PFSK-1 (cell line): Measurements from ENCODE around the gene ELMOD3.

Source experiments
- POLR2AphosphoS5 ChIP-seq: IDR thresholded peaks from 2 replicates; pipeline ENCODE4 v1.6.1; 2012; ENCODE audit warnings: low read depth, mild to moderate bottlenecking, control low read depth, low read length, moderate library complexity
- SIN3A ChIP-seq: IDR thresholded peaks from 2 replicates; pipeline ENCODE4 v1.6.1; 2012; ENCODE audit warnings: mild to moderate bottlenecking, low read length, moderate library complexity, borderline replicate concordance; ENCODE audit not compliant: insufficient read depth
- TAF1 ChIP-seq: IDR thresholded peaks from 2 replicates; pipeline ENCODE4 v1.6.1; 2012; ENCODE audit warnings: low read length, control low read depth, borderline replicate concordance; ENCODE audit not compliant: insufficient read depth
- TF ChIP-seq, protein P1 (sequence below), 2 experiments: IDR thresholded peaks; 2 replicates each; pipeline versions ENCODE4 v1.6.1 to v1.8.0; 2011 to 2012; ENCODE audit warnings: low read depth in 2 of 2, low read length in 2 of 2, control low read depth in 1 of 2, inconsistent platforms in 1 of 2, mild to moderate bottlenecking in 1 of 2, moderate library complexity in 1 of 2; ENCODE audit not compliant: insufficient read depth in 1 of 2

- TF ChIP-seq TAF1 (no peak), SIN3A (no peak), POLR2AphosphoS5 (peak; percentile 51; the same call in 1 of the 2 replicates)
- TF ChIP-seq, protein P1, sequence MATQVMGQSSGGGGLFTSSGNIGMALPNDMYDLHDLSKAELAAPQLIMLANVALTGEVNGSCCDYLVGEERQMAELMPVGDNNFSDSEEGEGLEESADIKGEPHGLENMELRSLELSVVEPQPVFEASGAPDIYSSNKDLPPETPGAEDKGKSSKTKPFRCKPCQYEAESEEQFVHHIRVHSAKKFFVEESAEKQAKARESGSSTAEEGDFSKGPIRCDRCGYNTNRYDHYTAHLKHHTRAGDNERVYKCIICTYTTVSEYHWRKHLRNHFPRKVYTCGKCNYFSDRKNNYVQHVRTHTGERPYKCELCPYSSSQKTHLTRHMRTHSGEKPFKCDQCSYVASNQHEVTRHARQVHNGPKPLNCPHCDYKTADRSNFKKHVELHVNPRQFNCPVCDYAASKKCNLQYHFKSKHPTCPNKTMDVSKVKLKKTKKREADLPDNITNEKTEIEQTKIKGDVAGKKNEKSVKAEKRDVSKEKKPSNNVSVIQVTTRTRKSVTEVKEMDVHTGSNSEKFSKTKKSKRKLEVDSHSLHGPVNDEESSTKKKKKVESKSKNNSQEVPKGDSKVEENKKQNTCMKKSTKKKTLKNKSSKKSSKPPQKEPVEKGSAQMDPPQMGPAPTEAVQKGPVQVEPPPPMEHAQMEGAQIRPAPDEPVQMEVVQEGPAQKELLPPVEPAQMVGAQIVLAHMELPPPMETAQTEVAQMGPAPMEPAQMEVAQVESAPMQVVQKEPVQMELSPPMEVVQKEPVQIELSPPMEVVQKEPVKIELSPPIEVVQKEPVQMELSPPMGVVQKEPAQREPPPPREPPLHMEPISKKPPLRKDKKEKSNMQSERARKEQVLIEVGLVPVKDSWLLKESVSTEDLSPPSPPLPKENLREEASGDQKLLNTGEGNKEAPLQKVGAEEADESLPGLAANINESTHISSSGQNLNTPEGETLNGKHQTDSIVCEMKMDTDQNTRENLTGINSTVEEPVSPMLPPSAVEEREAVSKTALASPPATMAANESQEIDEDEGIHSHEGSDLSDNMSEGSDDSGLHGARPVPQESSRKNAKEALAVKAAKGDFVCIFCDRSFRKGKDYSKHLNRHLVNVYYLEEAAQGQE (IDR thresholded peaks at IDR 0.05; ENCODE audit: insufficient read depth in 1 of 2, low read depth in 2 of 2, low read length in 2 of 2): no peak
Measured at GRCh38 chr2:85437488-85438200, 83.1 kb downstream of the ELMOD3 start.
